Heart right ventricle (tissue), 16 donors: Measurements from ENCODE around the gene MCM5. TPM values are rescaled to one million over a fixed set of nuclear protein-coding genes. Genes with fewer than 3 reads are reported as not detected.
"Not testable (repeated sequence)": the region's sequence is repeated elsewhere in the genome, so short reads cannot be mapped to it uniquely, and the experiment has no call there.

Experiments used
- ATAC-seq, 8 donors: fragments of 200-7000 bp; cut with Tn5 transposase; one replicate each; pipeline ENCODE4 v1.9.1; 2020; ENCODE audit warnings: mild to moderate bottlenecking in 8 of 8, moderate library complexity in 8 of 8, moderate number of reproducible peaks in 1 of 8
- DNase-seq, 2 donors: peaks; one replicate each; pipeline ENCODE4 v3.0.0-alpha.2; 2020
- H3K27ac ChIP-seq, 10 donors: fragments of 200-600 bp; sonication (generic) in 2 of 10; one replicate each; pipeline versions ENCODE4 v1.5.0 to v1.8.0; 2020 to 2022; ENCODE audit warnings: mild to moderate bottlenecking in 3 of 10
- H3K27me3 ChIP-seq, 7 donors: fragments of 200-600 bp; one replicate each; pipeline ENCODE4 v1.8.0; 2021 to 2022; ENCODE audit warnings: mild to moderate bottlenecking in 2 of 7
- H3K36me3 ChIP-seq, 9 donors: fragments of 200-600 bp; sonication (generic) in 1 of 9; one replicate each; pipeline versions ENCODE4 v1.5.0 to v1.8.0; 2020 to 2022; ENCODE audit warnings: mild to moderate bottlenecking in 2 of 9
- H3K4me1 ChIP-seq, 9 donors: fragments of 200-600 bp; sonication (generic) in 1 of 9; one replicate each; pipeline versions ENCODE4 v1.5.0 to v1.8.0; 2020 to 2022; ENCODE audit warnings: mild to moderate bottlenecking in 4 of 9
- H3K4me3 ChIP-seq, 10 donors: fragments of 200-600 bp; sonication (generic) in 2 of 10; one replicate each; pipeline versions ENCODE4 v1.5.0 to v1.8.0; 2020 to 2022; ENCODE audit warnings: mild to moderate bottlenecking in 7 of 10, moderate library complexity in 2 of 10
- H3K9me3 ChIP-seq, 11 donors: fragments of 200-600 bp in 10 of 11; sonication (generic) in 2 of 11; one replicate each; pipeline versions ENCODE4 v1.5.0 to v1.8.0; 2013 to 2022; ENCODE audit warnings: mild to moderate bottlenecking in 2 of 11, control low read depth in 1 of 11, moderate library complexity in 1 of 11
- CTCF ChIP-seq, 9 donors: fragments of 200-600 bp; sonication (generic) in 2 of 9; IDR thresholded peaks; one replicate each; pipeline versions ENCODE4 v1.5.0 to v1.8.0; 2021 to 2022; ENCODE audit warnings: antibody characterized with exemption in 9 of 9, mild to moderate bottlenecking in 5 of 9, moderate library complexity in 1 of 9
- WGBS, 2 donors: extraction: QIAGEN DNeasy Blood & Tissue Kit; methylation state at CpG; one replicate each; pipeline ENCODE4 v1.1.7; 2013; ENCODE audit warnings: inconsistent platforms in 1 of 2; 5-methylcytosine and 5-hydroxymethylcytosine counted together
- intact Hi-C, 10 donors: fragments of 100-400 bp; cut with DNase I; formaldehyde crosslinking; loops; one replicate each; pipeline versions ENCODE4 v1.11.1 to v1.14.2; 2022
- polyA plus RNA-seq, 2 donors: library from polyadenylated mRNA; stranded (reverse); fragments of 200-250 nt; gene quantifications; one replicate each; pipeline ENCODE4 v1.2.3, GENCODE V29; 2013
- total RNA-seq, 10 donors: library from RNA; stranded (reverse); fragmentation: NEBNext Ultra II Directional in 3 of 10; extraction: Animal tissue kit (Norgen Biotek cat#: 25700) in 3 of 10; gene quantifications; one replicate each; pipeline versions ENCODE4 v1.2.1 to v1.2.4, GENCODE V29; 2021 to 2023
- donor health status: Arrhythmogenic right ventricular cardiomyopathy.
- donor health status: ischemic (EF 13 %, LVEDD 7.1; RV severe dilation, severe dysfunction).
- donor health status: healthy with polysubstance abuse.
- donor health status: DM: no; HTN: yes; CAD: no.
- donor health status: DM: no; HTN: no; CAD: no.
- donor health status: ischemic (EF 25% LVEDD 6.9; RV normal size, moderate dysfunction).
- donor health status: ischemic (EF 25% LVEDD 5.7; RV mildly dilated, moderate dysfunction).
- donor health status: healthy.
- donor health status: DM: yes; HTN: yes; CAD: no.
- donor health status: Ischemic cardiomyopathy.
- donor health status: ischemic (EF 35%, LVEDD 5.7; RV mildly dilated, moderate dysfunction).
- donor health status: nonischemic (EF 11% LVEDD 7.7; RV severe dilation, severe dysfunction).
- donor health status: DM: yes; HTN: yes; CAD: no.
- donor health status: PGD.
- donor health status: ischemic (EF 29% LVEDD 5.4; RV normal size, mild dysfunction).
- donor health status: nonischemic (EF 23%, LVEDD 6.1; RV moderate dilation, normal function).

MCM5 gene
- total and polyA plus RNA-seq, 12 donors: 5.7 to 21.4 (median 11.2) TPM

GRCh38 chr22:35457729-35458546, 58.0 kb downstream of the MCM5 start:
- Histone ChIP-seq H3K36me3 (no peaks in the 10 kb centered on the region), H3K4me3 (no peak overlapping the region), H3K9me3 (no peaks in the 10 kb centered on the region), H3K27me3 (peaks cover 0 to 8% (median 0%) of the 10 kb centered on the region in 7 donors), H3K4me1 (no peaks in the 10 kb centered on the region), H3K27ac (no peak overlapping the region)
- TF ChIP-seq CTCF (IDR thresholded peaks at IDR 0.05): no peak
- 84 to 86% methylated on average over 9 of the region's 9 CpGs for WGBS, 2 donors
- ATAC-seq (no peak), DNase-seq (no peak)
- intact Hi-C loops: no loop called here

GRCh38 chr22:35458547-35459422, 58.8 kb downstream of the MCM5 start:
- DNase-seq (no peak), ATAC-seq (peak in 1 of 8 donors; percentile 27)
- Histone ChIP-seq H3K36me3 (no peaks in the 10 kb centered on the region), H3K27ac (no peak overlapping the region), H3K4me1 (no peaks in the 10 kb centered on the region), H3K4me3 (no peak overlapping the region), H3K9me3 (no peaks in the 10 kb centered on the region), H3K27me3 (peaks cover 0 to 6% (median 0%) of the 10 kb centered on the region in 7 donors)
- WGBS, 2 donors: 73 to 78% methylated on average over 18 of the region's 18 CpGs
- TF ChIP-seq CTCF (IDR thresholded peaks at IDR 0.05): no peak
- intact Hi-C loops: no loop called here

- H3K4me3 ChIP-seq: no peak overlapping the region
- no peaks in the 10 kb centered on the region for H3K9me3 ChIP-seq
- TF ChIP-seq CTCF (IDR thresholded peaks at IDR 0.05): no peak
- ATAC-seq (no peak), DNase-seq (no peak)
- intact Hi-C loops: no loop called here
- H3K27ac ChIP-seq: no peak overlapping the region
- no peaks in the 10 kb centered on the region for H3K4me1 ChIP-seq
- 95 to 96% methylated on average over 14 of the region's 14 CpGs for WGBS, 2 donors
- H3K27me3 ChIP-seq: peaks cover 0 to under 1% (median 0%) of the 10 kb centered on the region in 7 donors
- H3K36me3 ChIP-seq: no peaks in the 10 kb centered on the region
Observed at GRCh38 chr22:35459423-35459894, 59.5 kb downstream of the MCM5 start.

GRCh38 chr22:35459976-35460375, 60.0 kb downstream of the MCM5 start:
- 94 to 95% methylated on average over 10 of the region's 10 CpGs for WGBS, 2 donors
- not testable (repeated sequence) for H3K27me3 ChIP-seq, H3K36me3 ChIP-seq, H3K9me3 ChIP-seq, H3K4me3 ChIP-seq, H3K4me1 ChIP-seq, ATAC-seq, DNase-seq, H3K27ac ChIP-seq
- intact Hi-C loops: loop anchor here in 1 of 10 donors (10.0 kb wide), 1 partner anchor 125 kb away; no protein-coding TSS in a partner anchor
